Measurements from ENCODE around the gene SLC38A10.

Gene SLC38A10

DNA sequence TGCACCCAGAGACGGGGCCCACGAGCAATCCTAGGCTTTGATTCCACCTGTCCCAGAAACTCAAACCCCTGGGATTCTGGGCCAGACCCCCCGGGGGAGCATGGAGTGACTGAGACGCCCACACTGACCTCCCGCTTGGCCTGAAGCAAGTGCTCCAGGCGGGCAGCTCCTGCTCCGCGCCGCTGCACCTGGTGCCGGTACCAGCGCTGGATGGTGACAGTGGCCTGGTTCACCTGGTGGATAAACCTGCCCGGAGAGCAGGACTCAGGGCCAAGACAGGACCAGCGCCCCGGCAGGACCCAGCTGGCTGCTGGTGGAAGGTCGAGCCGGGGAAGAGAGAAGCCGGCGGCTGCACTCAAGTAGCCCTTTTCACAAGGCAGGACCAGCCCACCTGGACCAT lies 94.9 kb downstream of the SLC38A10 start:
- DNase-seq: no peak

DNA sequence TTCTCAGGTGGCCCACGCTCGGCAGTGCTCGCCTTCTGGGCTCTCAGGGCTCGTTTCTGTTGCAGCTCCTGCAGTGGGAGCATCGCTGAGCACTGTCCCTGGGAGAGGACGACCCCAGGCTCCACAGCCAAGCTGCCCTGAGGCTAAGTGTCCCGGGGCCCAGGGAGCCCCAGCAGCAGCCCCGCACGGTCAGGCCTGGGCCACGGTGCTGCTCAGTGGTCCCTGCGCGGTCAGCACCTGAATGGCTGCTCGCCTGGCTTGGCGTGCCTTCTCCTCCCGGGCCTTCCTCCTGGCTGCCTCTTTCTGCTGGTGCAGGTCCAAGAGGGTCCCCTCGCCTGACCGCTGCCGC lies 95.7 kb downstream of the SLC38A10 start:
- DNase-seq: no peak

DNA sequence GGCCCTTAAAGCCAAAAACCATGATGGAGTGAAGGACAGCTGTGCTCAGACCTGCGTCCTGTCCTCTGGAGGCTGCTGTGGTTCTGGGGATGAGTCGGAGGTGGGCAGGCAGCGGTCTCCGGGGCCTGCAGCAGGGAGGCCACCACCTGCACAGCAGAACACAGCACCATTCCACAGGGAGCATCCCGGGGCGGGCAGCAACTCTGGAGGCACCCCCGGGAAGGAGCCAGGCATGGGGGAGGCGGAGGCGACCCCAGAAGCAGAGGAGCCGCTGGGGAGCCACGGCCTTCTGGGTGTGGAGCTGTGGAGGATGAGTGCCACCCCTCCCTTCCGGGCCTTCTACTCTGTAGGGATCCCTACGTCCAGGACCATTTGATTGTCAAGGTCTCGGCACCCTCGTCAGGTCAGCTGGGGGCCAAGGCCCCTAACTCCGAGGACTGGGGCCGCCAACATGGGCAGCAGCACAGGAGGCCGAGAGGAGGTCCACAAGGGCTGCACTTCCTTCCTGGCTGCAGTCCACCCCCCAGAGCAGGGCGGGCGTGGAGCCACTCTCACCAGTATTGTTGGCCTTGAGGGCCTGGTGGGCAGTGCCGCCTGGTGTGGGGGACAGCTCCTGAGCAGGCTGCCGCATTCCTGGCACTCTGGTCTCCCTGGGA lies 96.2 kb downstream of the SLC38A10 start:
- no peak for DNase-seq

DNA sequence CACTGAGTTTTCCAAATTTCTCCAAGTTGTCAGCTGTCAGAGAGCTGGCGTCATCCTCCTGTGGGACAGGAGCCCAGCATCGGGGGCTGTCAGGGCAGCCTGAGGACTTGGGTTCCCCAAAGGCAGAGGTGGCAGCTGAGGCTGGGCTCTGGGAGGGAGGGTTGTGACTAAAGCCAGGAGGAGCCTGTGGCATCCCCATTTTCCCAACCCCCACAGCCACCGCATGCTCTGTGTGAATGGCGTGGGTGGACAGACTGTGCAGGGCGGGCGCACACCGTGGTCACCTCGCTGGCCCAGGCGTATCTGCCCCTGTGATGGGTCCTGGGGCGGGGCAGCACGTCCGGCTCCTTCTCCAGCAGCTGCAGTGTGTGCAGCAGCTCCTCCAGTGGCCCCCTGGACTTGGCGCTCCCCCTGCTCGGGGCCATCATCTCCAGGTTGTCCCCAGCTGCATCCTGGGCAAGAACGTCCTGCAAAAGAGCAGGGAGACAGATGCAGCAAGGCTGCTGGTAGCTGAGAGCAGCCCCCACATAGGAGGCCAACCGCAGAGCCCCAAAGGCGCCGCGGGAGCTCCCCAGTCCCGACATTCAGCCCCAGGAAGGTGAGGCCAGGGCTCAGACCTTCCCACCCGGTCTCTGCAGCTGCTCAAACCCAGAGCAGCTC lies 97.1 kb downstream of the SLC38A10 start:
- DNase-seq: no peak

DNA sequence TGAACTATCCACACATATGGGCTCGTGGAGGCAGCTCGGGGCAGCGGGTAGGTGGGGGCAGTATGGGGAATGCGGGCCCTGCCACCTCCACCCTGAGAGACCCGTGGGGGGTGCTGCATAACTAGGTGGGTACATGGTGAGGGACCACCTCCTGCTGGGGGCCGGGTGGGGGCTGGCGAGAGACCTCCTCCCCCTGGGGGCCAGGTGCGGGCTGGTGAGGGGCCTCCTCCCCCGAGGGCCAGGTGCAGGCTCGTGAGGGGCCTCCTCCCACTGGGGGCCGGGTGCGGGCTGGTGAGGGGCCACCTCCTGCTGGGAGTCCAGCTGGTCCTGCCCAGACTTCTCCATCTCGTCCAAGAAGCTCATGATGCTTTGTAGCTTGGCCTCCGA lies 97.7 kb downstream of the SLC38A10 start:
- no peak for DNase-seq

DNA sequence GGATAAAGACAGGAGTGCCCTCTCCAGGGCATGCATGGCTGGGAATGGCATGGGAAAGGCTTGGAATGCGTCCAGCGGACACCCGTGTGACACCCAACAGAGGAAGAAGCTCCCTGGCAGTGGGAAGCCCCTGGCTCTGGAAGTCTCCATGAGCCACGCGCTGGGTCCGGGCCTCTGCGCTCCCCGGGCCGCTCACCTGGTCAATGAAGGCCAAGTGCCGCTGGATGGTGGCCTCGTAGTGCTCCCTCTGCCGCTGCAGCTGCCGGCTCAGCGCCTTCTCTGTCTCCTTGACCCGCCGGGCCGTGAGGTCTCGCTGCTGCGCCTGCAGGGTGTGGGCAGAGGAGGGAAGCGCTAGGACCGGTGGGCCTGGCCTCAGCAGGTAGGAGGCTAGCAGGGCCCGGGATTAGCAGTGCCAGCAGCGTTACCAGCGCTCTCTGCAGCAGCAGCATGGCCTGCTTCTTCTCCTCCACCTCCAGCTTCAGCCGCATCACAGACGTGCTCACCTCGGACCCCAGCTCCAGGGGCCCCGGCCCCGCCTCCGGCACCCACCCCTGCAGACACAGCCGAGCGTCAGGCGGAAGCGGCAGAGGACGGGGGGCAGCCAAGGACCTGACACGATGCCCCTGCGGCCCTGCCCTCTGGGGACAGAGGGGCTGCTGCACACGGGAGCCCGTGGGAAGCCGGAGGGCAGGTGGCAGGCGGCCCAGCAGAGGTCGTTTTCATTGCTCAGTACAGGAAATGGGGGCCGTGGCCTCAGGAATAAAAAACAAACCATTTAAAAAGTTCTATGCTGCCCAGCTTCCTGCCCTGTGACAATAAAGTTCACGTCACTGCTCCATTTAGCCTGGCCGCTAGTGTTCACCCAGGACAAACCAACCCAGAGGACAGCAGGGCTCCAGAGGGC lies 98.3 kb downstream of the SLC38A10 start:
- DNase-seq: no peak

DNA sequence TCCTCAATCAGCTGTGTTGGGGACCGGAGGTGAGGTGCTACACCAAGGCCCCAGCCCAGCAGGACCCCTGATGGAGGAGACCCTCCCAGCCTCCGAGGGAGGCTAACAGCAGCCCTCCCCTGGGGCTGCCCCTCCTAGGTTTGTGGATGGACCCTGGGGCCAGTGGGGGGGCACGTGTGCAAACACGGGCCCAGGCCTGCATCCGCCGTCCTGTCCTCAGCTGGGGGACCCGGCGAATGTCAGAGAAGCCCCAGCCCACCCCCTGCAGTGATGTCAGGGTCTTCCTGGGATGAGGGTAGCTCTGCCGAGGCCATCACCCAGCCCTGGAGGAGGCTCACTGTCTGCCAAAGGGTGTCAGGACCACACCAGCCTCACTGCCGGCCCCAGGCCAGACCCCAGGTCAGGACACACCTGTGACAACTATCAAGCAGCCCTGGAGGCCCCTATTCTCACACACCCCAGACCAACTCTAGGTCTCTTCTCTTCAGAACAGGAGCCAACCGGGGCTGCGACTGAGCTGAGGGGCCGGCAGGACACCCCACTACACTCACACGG lies 99.1 kb downstream of the SLC38A10 start:
- no peak for DNase-seq

All from NCI-H146 (cell line).